ENCODE measurements around the gene URB1. TPM values are rescaled to one million over a fixed set of nuclear protein-coding genes. Genes with fewer than 3 reads are reported as not detected.
"Not testable (repeated sequence)": the region's sequence is repeated elsewhere in the genome, so short reads cannot be mapped to it uniquely, and the experiment has no call there.

URB1 gene, protein sequence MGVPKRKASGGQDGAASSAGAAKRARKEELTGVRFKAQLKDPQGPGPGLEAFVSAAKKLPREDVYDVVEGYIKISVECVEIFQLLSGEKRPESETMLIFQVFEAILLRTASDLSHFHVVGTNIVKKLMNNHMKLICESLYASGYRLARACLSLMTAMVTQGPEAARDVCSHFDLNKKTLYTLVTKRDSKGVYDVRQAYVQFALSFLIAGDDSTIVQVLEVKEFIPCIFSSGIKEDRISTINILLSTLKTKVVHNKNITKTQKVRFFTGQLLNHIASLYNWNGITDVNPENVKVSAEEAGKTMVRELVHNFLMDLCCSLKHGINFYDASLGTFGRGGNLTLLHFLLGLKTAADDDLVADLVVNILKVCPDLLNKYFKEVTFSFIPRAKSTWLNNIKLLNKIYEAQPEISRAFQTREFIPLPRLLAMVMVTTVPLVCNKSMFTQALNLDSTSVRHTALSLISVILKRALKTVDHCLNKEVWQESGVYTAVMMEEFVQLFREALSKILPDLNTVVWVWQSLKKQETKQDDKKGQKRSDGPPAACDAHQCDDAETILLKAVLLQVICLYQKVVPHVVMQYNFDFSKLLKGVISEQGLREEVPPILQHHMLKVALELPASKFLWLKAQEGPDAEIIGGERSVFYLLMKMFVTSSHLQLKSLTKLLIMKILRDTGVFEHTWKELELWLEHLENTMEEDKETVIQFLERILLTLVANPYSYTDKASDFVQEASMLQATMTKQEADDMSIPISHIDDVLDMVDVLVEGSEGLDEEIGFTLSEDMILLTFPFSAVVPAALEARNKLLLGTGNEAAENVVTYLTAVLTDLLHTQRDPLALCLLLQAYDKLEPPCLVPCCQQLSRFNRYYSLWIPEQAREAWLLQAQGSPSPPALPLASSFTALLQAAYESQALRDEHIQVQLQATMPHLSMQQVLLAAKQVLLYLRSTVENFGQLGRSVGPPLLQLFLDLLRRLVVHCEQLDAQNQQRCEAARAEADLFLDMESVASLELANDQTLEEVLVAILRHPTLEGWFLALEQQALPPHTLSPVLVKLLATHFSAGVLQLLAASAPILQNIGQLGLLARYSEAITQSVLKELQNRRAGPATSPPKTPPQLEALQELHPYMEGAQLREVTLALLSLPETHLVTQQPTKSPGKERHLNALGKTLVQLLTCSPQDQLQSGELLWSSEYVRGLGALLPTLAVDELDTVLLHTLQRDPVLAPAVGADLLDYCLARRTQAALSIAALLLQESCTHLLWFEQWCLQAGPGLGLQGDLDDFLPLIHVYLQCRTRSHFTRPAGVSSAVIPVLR (N-terminal part only)
- total RNA-seq (ENCODE audit: unreplicated experiment): 15.5 TPM
- long read RNA-seq, partial matches to known transcripts: 2 of 3 reads
- long read RNA-seq, other reads (novel, unspliced or antisense): 1 of 3 reads

DNA sequence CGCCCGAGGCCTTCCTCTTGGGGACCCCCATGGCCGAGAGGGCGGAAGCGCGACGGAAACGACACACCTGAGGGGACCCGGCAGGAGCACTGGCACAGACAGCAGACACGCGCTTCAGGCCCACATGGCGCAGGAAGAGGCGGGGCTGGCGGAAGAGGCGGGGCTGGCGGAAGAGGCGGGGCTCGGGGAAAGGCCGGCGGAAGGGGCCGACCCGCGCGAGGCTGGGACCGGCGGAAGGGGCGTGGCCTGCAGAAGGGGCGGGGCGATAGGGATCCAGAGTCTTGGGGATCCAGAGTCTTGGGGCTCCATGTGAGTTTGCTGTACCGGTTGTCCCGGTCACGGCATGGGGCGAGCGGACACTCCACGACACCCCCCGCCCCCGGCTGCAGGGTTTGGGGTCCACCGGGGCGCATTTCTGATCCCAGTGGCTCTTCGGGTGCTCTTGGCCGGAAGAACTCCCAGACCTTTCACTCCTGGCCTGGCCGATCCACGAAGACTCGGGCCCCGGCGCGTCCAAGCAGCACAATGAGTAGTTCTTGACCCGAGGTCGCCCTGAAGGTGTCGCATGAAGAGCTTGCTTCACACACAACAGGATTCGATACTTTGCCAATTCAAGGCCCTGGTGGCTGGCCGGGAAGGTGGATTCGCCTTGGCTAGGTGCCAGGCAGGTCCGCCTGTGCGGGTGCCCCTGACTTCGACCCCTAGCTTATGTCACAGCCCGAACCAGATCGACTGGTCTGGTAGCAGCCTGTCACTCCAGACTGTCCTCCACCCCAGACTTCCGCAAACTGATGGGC is at the start of gene URB1:
Gene URB1 (minus strand): TSS at position 133 of the 797 bp plus-strand sequence. CDS start 102 bp downstream, at position 31.
- H3K27ac Mint-ChIP-seq (ENCODE audit: unreplicated experiment): no peak within 1 kb of the TSS
- no peaks in the 10 kb centered on the region for H3K27me3 Mint-ChIP-seq (ENCODE audit: unreplicated experiment)
- H3K4me1 Mint-ChIP-seq (ENCODE audit: low read depth, unreplicated experiment): no peaks in the 10 kb centered on the region
- H3K4me3 Mint-ChIP-seq (ENCODE audit: unreplicated experiment): peak within 1 kb of the TSS; percentile 86
- TF ChIP-seq CTCF (IDR thresholded peaks at IDR 0.05; ENCODE audit: partially characterized antibody, unreplicated experiment): no peak
- peaks cover 6% of the 10 kb centered on the region for H3K36me3 Mint-ChIP-seq (ENCODE audit: unreplicated experiment)
- peaks cover 3% of the 10 kb centered on the region for H3K9me3 Mint-ChIP-seq (ENCODE audit: unreplicated experiment)
- DNase-seq: peak; percentile 92

DNA sequence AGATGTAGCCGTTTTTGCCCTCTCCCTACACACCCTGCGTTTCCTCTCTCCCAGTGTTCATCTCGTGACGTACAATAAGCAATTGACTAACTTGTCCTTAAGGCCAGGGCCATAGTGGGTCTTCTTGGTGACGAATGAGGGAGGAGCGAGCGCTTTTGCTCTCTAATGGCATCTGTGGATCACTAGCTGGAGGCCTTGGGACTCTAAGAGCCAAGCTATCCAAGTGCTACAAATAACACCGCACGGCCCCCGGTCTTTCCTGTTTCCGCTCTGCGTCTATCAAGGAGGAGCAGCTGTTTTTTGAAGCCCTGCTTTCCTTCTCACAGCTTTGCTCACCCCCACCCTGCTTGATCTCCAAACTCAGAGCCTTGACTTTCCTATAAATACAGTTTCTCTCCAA is 44.9 kb upstream of the URB1 start:
- Mint-ChIP-seq H3K9me3 (ENCODE audit: unreplicated experiment) (peaks cover 2% of the 10 kb centered on the region), H3K36me3 (ENCODE audit: unreplicated experiment) (no peaks in the 10 kb centered on the region), H3K4me3 (ENCODE audit: unreplicated experiment) (no peak overlapping the region), H3K27ac (ENCODE audit: unreplicated experiment) (no peak overlapping the region), H3K4me1 (ENCODE audit: low read depth, unreplicated experiment) (no peaks in the 10 kb centered on the region), H3K27me3 (ENCODE audit: unreplicated experiment) (no peaks in the 10 kb centered on the region)
- no peak for TF ChIP-seq CTCF (IDR thresholded peaks at IDR 0.05; ENCODE audit: partially characterized antibody, unreplicated experiment)
- DNase-seq: no peak

DNA sequence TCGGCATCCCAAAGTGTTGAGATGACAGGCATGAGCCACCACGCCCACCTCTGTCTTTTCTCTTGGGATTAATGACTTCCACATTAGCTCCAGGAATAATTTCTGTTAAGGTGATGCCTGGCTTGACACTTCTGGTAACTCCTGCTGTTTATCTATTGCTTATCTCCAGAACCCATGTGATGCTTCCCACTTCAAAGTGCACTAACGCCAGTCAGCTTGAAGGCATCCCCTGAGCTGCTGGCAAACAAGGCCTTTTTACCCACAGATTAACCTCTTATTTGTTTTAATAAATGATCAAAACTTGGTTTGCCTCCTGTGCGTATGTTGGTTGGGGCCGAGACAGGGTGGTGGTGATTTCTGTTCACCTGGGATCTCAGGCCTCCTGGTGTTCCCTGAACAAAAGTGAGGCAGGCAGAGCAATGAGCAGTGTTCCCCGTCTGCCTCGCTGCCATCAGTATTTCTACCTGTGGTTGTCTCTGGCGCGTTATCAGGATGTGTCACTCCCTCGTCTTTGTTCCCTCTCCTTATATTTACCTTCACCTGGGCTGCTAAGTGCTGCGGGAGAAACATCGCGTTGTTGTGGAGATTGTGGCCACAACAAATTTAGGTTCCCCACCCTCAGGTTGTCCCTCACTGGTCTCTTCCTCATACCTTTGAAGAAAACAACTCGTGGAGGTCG is 40.3 kb upstream of the URB1 start:
- not testable (repeated sequence) for H3K4me1 Mint-ChIP-seq (ENCODE audit: low read depth, unreplicated experiment); H3K9me3 Mint-ChIP-seq (ENCODE audit: unreplicated experiment); H3K4me3 Mint-ChIP-seq (ENCODE audit: unreplicated experiment); DNase-seq; H3K27me3 Mint-ChIP-seq (ENCODE audit: unreplicated experiment); H3K27ac Mint-ChIP-seq (ENCODE audit: unreplicated experiment)
- H3K36me3 Mint-ChIP-seq (ENCODE audit: unreplicated experiment): peaks cover 11% of the 10 kb centered on the region

DNA sequence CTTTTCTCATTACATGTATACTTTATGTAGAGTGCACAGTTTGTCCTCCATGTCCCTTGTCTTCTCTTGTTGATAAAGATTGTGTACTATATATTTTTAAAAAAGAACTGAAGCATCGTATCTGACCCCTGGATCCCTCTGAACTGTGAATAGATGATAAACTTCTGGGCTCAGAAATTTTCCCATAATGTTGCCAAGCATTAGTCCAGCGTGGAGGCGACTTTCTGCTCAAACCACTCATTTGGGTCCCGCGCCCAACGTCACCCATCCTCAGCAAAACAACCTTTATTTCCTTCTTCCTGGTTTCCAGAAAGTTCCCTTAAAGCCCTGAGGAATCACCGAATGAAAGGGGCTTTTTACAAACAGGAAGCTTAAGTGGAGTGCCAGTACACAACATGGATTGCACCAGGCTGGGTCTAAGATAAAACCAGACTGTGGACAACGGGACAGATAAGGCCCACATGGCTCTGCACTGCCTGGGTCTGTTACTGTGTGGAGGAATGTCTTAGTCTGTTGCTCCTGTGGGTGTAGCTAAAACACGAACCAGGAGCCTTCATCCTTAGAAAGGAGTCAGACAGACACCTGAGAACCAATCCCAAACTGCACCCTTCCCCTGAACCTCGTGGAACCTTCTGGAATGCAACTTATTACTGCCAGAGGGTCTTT is 35.3 kb upstream of the URB1 start:
- H3K27ac Mint-ChIP-seq (ENCODE audit: unreplicated experiment): no peak overlapping the region
- H3K9me3 Mint-ChIP-seq (ENCODE audit: unreplicated experiment): peaks cover 2% of the 10 kb centered on the region
- H3K36me3 Mint-ChIP-seq (ENCODE audit: unreplicated experiment): peaks cover 13% of the 10 kb centered on the region
- no peak for TF ChIP-seq CTCF (IDR thresholded peaks at IDR 0.05; ENCODE audit: partially characterized antibody, unreplicated experiment)
- peaks cover 7% of the 10 kb centered on the region for H3K4me1 Mint-ChIP-seq (ENCODE audit: low read depth, unreplicated experiment)
- H3K27me3 Mint-ChIP-seq (ENCODE audit: unreplicated experiment): peaks cover 3% of the 10 kb centered on the region
- H3K4me3 Mint-ChIP-seq (ENCODE audit: unreplicated experiment): no peak overlapping the region
- DNase-seq: no peak

Measured in glutamatergic neuron (in vitro differentiated cells).